Suprapubic skin (tissue), 4 donors: ENCODE data around the gene TAS2R46.

Source experiments
- CTCF ChIP-seq, 2 donors: fragments of 200-600 bp in 1 of 2; fragments of 450-650 bp in 1 of 2; sonication (generic) in 1 of 2; IDR thresholded peaks; one replicate each; pipeline ENCODE4 v1.5.1; 2016 to 2019; ENCODE audit warnings: antibody characterized with exemption in 2 of 2, mild to moderate bottlenecking in 1 of 2, moderate library complexity in 1 of 2
- EP300 ChIP-seq: sonication (generic); formaldehyde crosslinking; IDR thresholded peaks from one replicate; pipeline ENCODE4 v1.6.1; 2017; ENCODE audit warnings: antibody characterized with exemption
- POLR2A ChIP-seq, 2 donors: fragments of 450-650 bp; IDR thresholded peaks; one replicate each; pipeline ENCODE4 v1.6.1; 2017; ENCODE audit warnings: antibody characterized with exemption in 2 of 2, mild to moderate bottlenecking in 2 of 2, moderate library complexity in 2 of 2
- POLR2AphosphoS5 ChIP-seq, 3 donors: sonication (generic); formaldehyde crosslinking; IDR thresholded peaks; one replicate each; pipeline ENCODE4 v1.6.1; 2017; ENCODE audit warnings: antibody characterized with exemption in 3 of 3

GRCh38 chr12:11022520-11022919 is 39.6 kb downstream of the TAS2R46 start, which contains the start of gene TAS2R19:
- TF ChIP-seq CTCF (IDR thresholded peaks at IDR 0.05): no peak
- TF ChIP-seq EP300: no peak
- no peak for TF ChIP-seq POLR2A (IDR thresholded peaks at IDR 0.05)
- TF ChIP-seq POLR2AphosphoS5 (IDR thresholded peaks at IDR 0.05): no peak
